HepG2 (cell line): ENCODE measurements around the gene AGBL1. TPM values are rescaled to one million over a fixed set of nuclear protein-coding genes. Genes with fewer than 3 reads are reported as not detected.

Experiments
- ATAC-seq: fragments of 200-7000 bp; cut with Tn5 transposase; 3 replicates; pipeline ENCODE4 v1.9.1; 2020; ENCODE audit warnings: mild to moderate bottlenecking, moderate library complexity
- BruUV-seq: library from RNA; stranded (reverse); fragments of 400-500 nt; replicated peaks from 2 replicates; lab custom pipeline; 2021; lab: Mats Ljungman, UMichigan
- CTCF ChIA-PET: fragments of 300-600 bp; formaldehyde crosslinking; extraction: SDS; loops from one replicate; lab custom pipeline; 2021; ENCODE audit warnings: low total read pairs, inconsistent platforms, low intra/inter-chr PET ratio; lab: Yijun Ruan, JAX
- POLR2A ChIA-PET: fragments of 350-600 bp; sonication (Branson Sonifier 250); formaldehyde crosslinking; loops from one replicate; lab custom pipeline; 2020; ENCODE audit warnings: antibody characterized with exemption, inconsistent platforms; lab: Yijun Ruan, JAX
- DNase-seq: peaks from one replicate; pipeline ENCODE4 v3.0.0-alpha.2; 2015; ENCODE audit warnings: low spot score
- FAIRE-seq: peaks from 3 replicates; lab custom pipeline; 2011; peaks lifted over from hg19 to GRCh38; lab: Jason Lieb, UNC
- H2AFZ ChIP-seq: one replicate; pipeline ENCODE4 v1.6.1; 2011; ENCODE audit warnings: low read length, inconsistent platforms
- H3K27ac ChIP-seq: fragments of 300-600 bp; 3 replicates; pipeline ENCODE4 v1.8.0; 2011; ENCODE audit warnings: mixed run types, mild to moderate bottlenecking, mixed read lengths, low read length, inconsistent platforms; ENCODE audit not compliant: insufficient read depth; ENCODE audit errors: extremely low read length
- H3K27me3 ChIP-seq, 2 experiments: fragments of 200-600 bp in 1 of 2; 2 replicates in 1 of 2; 3 replicates in 1 of 2; pipeline versions ENCODE4 v1.6.0 to v1.8.0; 2011; ENCODE audit warnings: low read length in 2 of 2, mild to moderate bottlenecking in 2 of 2, moderate library complexity in 2 of 2, inconsistent platforms in 1 of 2; ENCODE audit not compliant: insufficient read depth in 2 of 2, control insufficient read depth in 1 of 2
- H3K36me3 ChIP-seq, 2 experiments: fragments of 200-600 bp in 1 of 2; replicated peaks in 1 of 2; 2 replicates in 1 of 2; 3 replicates in 1 of 2; pipeline versions ENCODE4 v1.5.1 to v1.8.0; 2011; ENCODE audit warnings: low read length in 2 of 2, inconsistent platforms in 1 of 2; ENCODE audit not compliant: insufficient read depth in 2 of 2, control insufficient read depth in 1 of 2
- H3K4me1 ChIP-seq: 2 replicates; pipeline ENCODE4 v1.5.1; 2012; ENCODE audit warnings: low read length, inconsistent platforms; ENCODE audit not compliant: insufficient read depth
- H3K4me2 ChIP-seq: 2 replicates; pipeline ENCODE4 v1.6.0; 2011; ENCODE audit warnings: low read depth, low read length, inconsistent platforms
- H3K4me3 ChIP-seq, 3 experiments: fragments of 200-600 bp in 1 of 3; sonication (generic), shearing (Covaris generic) in 1 of 3; replicated peaks in 1 of 3; 2 replicates each; pipeline ENCODE4 v1.5.1; 2011 to 2016; ENCODE audit warnings: low read length in 3 of 3, inconsistent platforms in 2 of 3, low read depth in 2 of 3, mild to moderate bottlenecking in 2 of 3, control low read depth in 1 of 3, mixed read lengths in 1 of 3; ENCODE audit not compliant: insufficient read depth in 1 of 3
- H3K79me2 ChIP-seq: one replicate; pipeline ENCODE4 v1.6.1; 2011; ENCODE audit warnings: low read length, inconsistent platforms; ENCODE audit not compliant: insufficient read depth
- H3K9ac ChIP-seq: 2 replicates; pipeline ENCODE4 v1.6.0; 2011; ENCODE audit warnings: mild to moderate bottlenecking, low read depth, low read length, inconsistent platforms; ENCODE audit not compliant: insufficient read depth
- H3K9me3 ChIP-seq: 2 replicates; pipeline ENCODE4 v1.5.1; 2012; ENCODE audit warnings: mild to moderate bottlenecking, low read length
- H4K20me1 ChIP-seq: 2 replicates; pipeline ENCODE4 v1.6.0; 2011; ENCODE audit warnings: inconsistent platforms, mild to moderate bottlenecking, low read length, moderate library complexity; ENCODE audit not compliant: insufficient read depth
- GTF3A ChIP-seq: sonication (generic); formaldehyde crosslinking; conservative IDR thresholded peaks from 2 replicates; pipeline ENCODE4 v1.4.0; 2020; ENCODE audit warnings: mild to moderate bottlenecking, missing genetic modification reagents
- HHEX ChIP-seq: IDR thresholded peaks from 2 replicates; pipeline ENCODE4 v1.6.1; 2016; ENCODE audit warnings: control low read depth
- JUND ChIP-seq: sonication (generic); formaldehyde crosslinking; IDR thresholded peaks from 2 replicates; pipeline ENCODE4 v1.8.0; 2022; ENCODE audit warnings: mild to moderate bottlenecking, missing genetic modification reagents
- KAT7 ChIP-seq: IDR thresholded peaks from 2 replicates; pipeline ENCODE4 v1.6.1; 2018; ENCODE audit warnings: borderline replicate concordance, missing compliant biosample characterization
- MATR3 ChIP-seq: sonication (generic); formaldehyde crosslinking; IDR thresholded peaks from 2 replicates; pipeline ENCODE4 v1.4.0; 2020; ENCODE audit warnings: missing genetic modification reagents
- MEIS2 ChIP-seq: sonication (generic); formaldehyde crosslinking; IDR thresholded peaks from 2 replicates; pipeline ENCODE4 v1.9.0; 2021; ENCODE audit warnings: mild to moderate bottlenecking, missing genetic modification reagents
- RBAK ChIP-seq: sonication (generic); formaldehyde crosslinking; IDR thresholded peaks from 2 replicates; pipeline ENCODE4 v1.5.1; 2020; ENCODE audit warnings: mild to moderate bottlenecking, missing genetic modification reagents
- SETDB1 ChIP-seq: sonication (generic); formaldehyde crosslinking; IDR thresholded peaks from 2 replicates; pipeline ENCODE4 v1.5.1; 2020; ENCODE audit warnings: missing genetic modification reagents, mild to moderate bottlenecking, borderline replicate concordance
- SRSF4 ChIP-seq: fragments of 200-400 bp; formaldehyde crosslinking; IDR thresholded peaks from one replicate; pipeline ENCODE4 v1.6.1; 2018; ENCODE audit warnings: mild to moderate bottlenecking, low read depth, low read length, moderate library complexity; ENCODE audit not compliant: poor library complexity, severe bottlenecking
- SSRP1 ChIP-seq: IDR thresholded peaks from 2 replicates; pipeline ENCODE4 v1.6.1; 2016; ENCODE audit warnings: control low read depth
- TOPORS ChIP-seq: sonication (generic); formaldehyde crosslinking; IDR thresholded peaks from 2 replicates; pipeline ENCODE4 v1.8.0; 2023; ENCODE audit warnings: mild to moderate bottlenecking, missing genetic modification reagents
- WGBS: methylation state at CpG from one replicate; pipeline ENCODE4 v1.1.6; 2017; ENCODE audit warnings: low lambda C conversion rate; 5-methylcytosine and 5-hydroxymethylcytosine counted together
- in situ Hi-C: cut with HindIII; loops from 2 replicates; pipeline ENCODE4 v1.10.0; 2017; ENCODE audit warnings: low pct_unique_long_range_greater_than_20kb; ENCODE audit not compliant: extremely low pct_ligation_motif_present
- intact Hi-C: fragments of 100-400 bp; cut with micrococcal nuclease; formaldehyde crosslinking; loops from one replicate; pipeline ENCODE4 v1.10.0; 2022; ENCODE audit not compliant: unreplicated experiment
- polyA plus RNA-seq, 8 experiments: library from polyadenylated mRNA; depleted of rRNA in 3 of 8; stranded (reverse) in 7 of 8; unstranded in 1 of 8; fragments of >200 nt; fragmentation: Illumina TruSeq in 4 of 8; extraction: Trizol in 4 of 8; gene quantifications; 2 replicates each; pipeline versions ENCODE4 v1.2.1 to v1.2.3, GENCODE V29; 2011 to 2016; ENCODE audit warnings: low read depth in 4 of 8, missing spikeins in 1 of 8, mixed read lengths in 1 of 8; ENCODE audit not compliant: insufficient read depth in 1 of 8
- total RNA-seq, 5 experiments: library from RNA; depleted of rRNA; stranded (reverse); fragments of >200 nt; fragmentation: Illumina TruSeq; extraction: Trizol; gene quantifications; 2 replicates each; pipeline ENCODE4 v1.2.3, GENCODE V29; 2016; ENCODE audit warnings: low read depth in 1 of 5
- TF ChIP-seq, protein P1 (sequence below): sonication (generic); formaldehyde crosslinking; IDR thresholded peaks from 2 replicates; pipeline ENCODE4 v1.5.0; 2020; ENCODE audit warnings: mild to moderate bottlenecking, missing genetic modification reagents, moderate library complexity
- TF ChIP-seq, protein P2 (sequence below): IDR thresholded peaks from 2 replicates; pipeline ENCODE4 v1.6.1; 2016; ENCODE audit warnings: missing genetic modification reagents, missing compliant biosample characterization
- TF ChIP-seq, protein P3 (sequence below): sonication (generic); formaldehyde crosslinking; IDR thresholded peaks from 2 replicates; pipeline ENCODE4 v1.5.1; 2020; ENCODE audit warnings: mild to moderate bottlenecking, missing genetic modification reagents
- TF ChIP-seq, protein P4 (sequence below): sonication (generic); formaldehyde crosslinking; IDR thresholded peaks from 2 replicates; pipeline ENCODE4 v1.9.0; 2021; ENCODE audit warnings: missing genetic modification reagents, borderline replicate concordance

The AGBL1 gene
- total and polyA plus RNA-seq, 2 of the 13 experiments (the other 11 are each of a cell fraction or from before 2014, with no cell fraction given), result 0.01 TPM; not detected in 1

DNA sequence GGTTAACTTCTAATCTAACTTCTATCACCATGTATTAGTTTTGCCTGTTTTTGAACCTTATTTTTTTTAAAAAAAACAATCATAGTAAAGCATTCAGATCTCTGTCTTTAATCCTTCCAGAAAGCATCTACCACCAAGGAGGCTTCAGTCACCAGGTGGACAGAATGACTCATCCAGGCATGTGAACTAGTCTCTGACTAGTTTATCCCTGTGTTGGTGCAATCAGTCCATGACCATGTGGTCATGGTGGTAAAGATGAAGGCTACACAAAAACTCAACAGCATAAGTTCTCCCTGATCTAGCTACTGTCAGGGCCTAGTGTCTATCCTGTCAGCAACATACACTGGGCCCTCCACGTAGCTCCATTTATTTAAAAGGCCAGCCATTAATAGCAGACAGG, 750.6 kb downstream of the AGBL1 start:
- DNase-seq (no peak), FAIRE-seq (no peak), ATAC-seq (no peak)
- BruUV-seq, result no TSS peak
- Histone ChIP-seq H4K20me1 (no peaks in the 10 kb centered on the region), H3K4me3 (no peak overlapping the region), H3K79me2 (no peaks in the 10 kb centered on the region), H2AFZ (no peak overlapping the region), H3K36me3 (no peaks in the 10 kb centered on the region), H3K4me2 (no peak overlapping the region), H3K9me3 (peaks cover 87% of the 10 kb centered on the region), H3K9ac (no peak overlapping the region), H3K27me3 (no peaks in the 10 kb centered on the region), H3K4me1 (no peaks in the 10 kb centered on the region), H3K27ac (no peak overlapping the region)
- ChIA-PET POLR2A (no interaction called here), CTCF (no interaction called here)
- in situ Hi-C loops, result no loop called here
- TF ChIP-seq MATR3 (CRISPR knock-in tag) (no peak), TOPORS (no peak), GTF3A (no peak), SRSF4 (no peak), MEIS2 (CRISPR knock-in tag) (no peak), SSRP1 (CRISPR knock-in tag) (no peak), HHEX (no peak), SETDB1 (CRISPR knock-in tag) (no peak), KAT7 (CRISPR knock-in tag) (no peak), JUND (no peak), RBAK (CRISPR knock-in tag) (no peak)
- TF ChIP-seq, protein P1, sequence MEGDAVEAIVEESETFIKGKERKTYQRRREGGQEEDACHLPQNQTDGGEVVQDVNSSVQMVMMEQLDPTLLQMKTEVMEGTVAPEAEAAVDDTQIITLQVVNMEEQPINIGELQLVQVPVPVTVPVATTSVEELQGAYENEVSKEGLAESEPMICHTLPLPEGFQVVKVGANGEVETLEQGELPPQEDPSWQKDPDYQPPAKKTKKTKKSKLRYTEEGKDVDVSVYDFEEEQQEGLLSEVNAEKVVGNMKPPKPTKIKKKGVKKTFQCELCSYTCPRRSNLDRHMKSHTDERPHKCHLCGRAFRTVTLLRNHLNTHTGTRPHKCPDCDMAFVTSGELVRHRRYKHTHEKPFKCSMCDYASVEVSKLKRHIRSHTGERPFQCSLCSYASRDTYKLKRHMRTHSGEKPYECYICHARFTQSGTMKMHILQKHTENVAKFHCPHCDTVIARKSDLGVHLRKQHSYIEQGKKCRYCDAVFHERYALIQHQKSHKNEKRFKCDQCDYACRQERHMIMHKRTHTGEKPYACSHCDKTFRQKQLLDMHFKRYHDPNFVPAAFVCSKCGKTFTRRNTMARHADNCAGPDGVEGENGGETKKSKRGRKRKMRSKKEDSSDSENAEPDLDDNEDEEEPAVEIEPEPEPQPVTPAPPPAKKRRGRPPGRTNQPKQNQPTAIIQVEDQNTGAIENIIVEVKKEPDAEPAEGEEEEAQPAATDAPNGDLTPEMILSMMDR (CRISPR knock-in tag), result no peak
- TF ChIP-seq, protein P2, sequence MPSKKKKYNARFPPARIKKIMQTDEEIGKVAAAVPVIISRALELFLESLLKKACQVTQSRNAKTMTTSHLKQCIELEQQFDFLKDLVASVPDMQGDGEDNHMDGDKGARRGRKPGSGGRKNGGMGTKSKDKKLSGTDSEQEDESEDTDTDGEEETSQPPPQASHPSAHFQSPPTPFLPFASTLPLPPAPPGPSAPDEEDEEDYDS, result no peak
- TF ChIP-seq, protein P3, sequence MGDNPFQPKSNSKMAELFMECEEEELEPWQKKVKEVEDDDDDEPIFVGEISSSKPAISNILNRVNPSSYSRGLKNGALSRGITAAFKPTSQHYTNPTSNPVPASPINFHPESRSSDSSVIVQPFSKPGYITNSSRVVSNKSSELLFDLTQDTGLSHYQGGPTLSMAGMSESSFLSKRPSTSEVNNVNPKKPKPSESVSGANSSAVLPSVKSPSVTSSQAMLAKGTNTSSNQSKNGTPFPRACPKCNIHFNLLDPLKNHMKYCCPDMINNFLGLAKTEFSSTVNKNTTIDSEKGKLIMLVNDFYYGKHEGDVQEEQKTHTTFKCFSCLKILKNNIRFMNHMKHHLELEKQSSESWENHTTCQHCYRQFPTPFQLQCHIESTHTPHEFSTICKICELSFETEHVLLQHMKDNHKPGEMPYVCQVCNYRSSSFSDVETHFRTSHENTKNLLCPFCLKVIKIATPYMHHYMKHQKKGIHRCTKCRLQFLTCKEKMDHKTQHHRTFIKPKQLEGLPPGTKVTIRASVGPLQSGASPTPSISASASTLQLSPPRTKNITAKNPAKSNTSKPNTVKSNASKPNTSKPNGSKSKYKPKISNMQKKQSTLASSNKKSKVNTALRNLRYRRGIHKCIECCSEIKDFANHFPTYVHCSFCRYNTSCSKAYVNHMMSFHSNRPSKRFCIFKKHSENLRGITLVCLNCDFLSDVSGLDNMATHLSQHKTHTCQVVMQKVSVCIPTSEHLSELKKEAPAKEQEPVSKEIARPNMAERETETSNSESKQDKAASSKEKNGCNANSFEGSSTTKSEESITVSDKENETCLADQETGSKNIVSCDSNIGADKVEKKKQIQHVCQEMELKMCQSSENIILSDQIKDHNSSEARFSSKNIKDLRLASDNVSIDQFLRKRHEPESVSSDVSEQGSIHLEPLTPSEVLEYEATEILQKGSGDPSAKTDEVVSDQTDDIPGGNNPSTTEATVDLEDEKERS (CRISPR knock-in tag), result no peak
- TF ChIP-seq, protein P4, sequence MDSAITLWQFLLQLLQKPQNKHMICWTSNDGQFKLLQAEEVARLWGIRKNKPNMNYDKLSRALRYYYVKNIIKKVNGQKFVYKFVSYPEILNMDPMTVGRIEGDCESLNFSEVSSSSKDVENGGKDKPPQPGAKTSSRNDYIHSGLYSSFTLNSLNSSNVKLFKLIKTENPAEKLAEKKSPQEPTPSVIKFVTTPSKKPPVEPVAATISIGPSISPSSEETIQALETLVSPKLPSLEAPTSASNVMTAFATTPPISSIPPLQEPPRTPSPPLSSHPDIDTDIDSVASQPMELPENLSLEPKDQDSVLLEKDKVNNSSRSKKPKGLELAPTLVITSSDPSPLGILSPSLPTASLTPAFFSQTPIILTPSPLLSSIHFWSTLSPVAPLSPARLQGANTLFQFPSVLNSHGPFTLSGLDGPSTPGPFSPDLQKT (CRISPR knock-in tag), result no peak
- WGBS, result 0% methylated on average over 1 of the region's 1 CpG
- intact Hi-C loops, result no loop called here
